Mammary epithelial cell (primary cell): Measurements from ENCODE around the gene WDR4.

Source experiments
- EZH2 ChIP-seq: IDR thresholded peaks from 2 replicates; pipeline ENCODE4 v1.6.1; 2012; ENCODE audit warnings: low read length, inconsistent platforms, borderline replicate concordance
- TF ChIP-seq, protein P1 (sequence below), 2 donors: IDR thresholded peaks in 1 of 2; conservative IDR thresholded peaks in 1 of 2; 2 replicates each; pipeline ENCODE4 v1.5.1; 2011 to 2012; ENCODE audit warnings: inconsistent platforms in 2 of 2, low read length in 2 of 2, mild to moderate bottlenecking in 2 of 2, control low read depth in 1 of 2, low read depth in 1 of 2; ENCODE audit not compliant: insufficient read depth in 1 of 2; ENCODE audit errors: extremely low read depth in 1 of 2

DNA sequence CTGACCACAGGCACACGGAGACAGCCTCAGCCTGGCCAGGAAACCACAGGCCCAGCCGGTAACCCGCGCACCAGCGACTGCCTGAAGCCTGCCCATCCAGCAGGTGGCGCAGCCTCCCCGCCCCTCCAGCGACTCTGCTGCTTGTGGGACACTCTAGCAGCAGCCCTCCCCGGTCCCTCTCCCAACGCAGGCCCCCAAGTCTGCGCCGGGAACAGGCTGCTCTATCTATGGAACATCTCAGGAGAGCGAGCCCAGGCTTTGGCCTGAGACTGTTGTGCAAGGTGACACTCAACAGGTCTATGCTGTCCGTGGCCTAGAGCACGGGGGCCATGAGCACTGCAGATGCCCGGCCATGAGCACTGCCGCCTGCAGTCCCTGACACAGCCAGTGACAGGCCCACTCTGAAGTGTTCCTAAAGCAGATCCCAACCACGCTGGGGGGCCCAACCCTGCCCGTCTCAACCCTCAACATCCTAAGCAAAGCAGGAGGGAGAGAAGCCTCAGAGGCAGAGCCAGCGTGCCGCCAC lies 28.4 kb downstream of the WDR4 start:
- TF ChIP-seq, protein P1, sequence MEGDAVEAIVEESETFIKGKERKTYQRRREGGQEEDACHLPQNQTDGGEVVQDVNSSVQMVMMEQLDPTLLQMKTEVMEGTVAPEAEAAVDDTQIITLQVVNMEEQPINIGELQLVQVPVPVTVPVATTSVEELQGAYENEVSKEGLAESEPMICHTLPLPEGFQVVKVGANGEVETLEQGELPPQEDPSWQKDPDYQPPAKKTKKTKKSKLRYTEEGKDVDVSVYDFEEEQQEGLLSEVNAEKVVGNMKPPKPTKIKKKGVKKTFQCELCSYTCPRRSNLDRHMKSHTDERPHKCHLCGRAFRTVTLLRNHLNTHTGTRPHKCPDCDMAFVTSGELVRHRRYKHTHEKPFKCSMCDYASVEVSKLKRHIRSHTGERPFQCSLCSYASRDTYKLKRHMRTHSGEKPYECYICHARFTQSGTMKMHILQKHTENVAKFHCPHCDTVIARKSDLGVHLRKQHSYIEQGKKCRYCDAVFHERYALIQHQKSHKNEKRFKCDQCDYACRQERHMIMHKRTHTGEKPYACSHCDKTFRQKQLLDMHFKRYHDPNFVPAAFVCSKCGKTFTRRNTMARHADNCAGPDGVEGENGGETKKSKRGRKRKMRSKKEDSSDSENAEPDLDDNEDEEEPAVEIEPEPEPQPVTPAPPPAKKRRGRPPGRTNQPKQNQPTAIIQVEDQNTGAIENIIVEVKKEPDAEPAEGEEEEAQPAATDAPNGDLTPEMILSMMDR (conservative IDR thresholded peaks at IDR 0.05 in 1 of 2, IDR thresholded peaks at IDR 0.05 in 1 of 2; ENCODE audit: extremely low read depth in 1 of 2, insufficient read depth in 1 of 2, low read depth in 1 of 2, low read length in 2 of 2), result peak; percentile 44 to 59
- no peak for TF ChIP-seq EZH2
